Suppressor macrophage treated with lipopolysaccharide for 1 hour (primary cell): ENCODE results near the gene S1PR4.
"Not testable (repeated sequence)": the region's sequence is repeated elsewhere in the genome, so short reads cannot be mapped to it uniquely, and the experiment has no call there.

ENCODE experiments used
- DNase-seq, 3 donors: peaks; one replicate each; pipeline ENCODE4 v3.0.0-alpha.2; 2020 to 2022

S1PR4 gene

DNA sequence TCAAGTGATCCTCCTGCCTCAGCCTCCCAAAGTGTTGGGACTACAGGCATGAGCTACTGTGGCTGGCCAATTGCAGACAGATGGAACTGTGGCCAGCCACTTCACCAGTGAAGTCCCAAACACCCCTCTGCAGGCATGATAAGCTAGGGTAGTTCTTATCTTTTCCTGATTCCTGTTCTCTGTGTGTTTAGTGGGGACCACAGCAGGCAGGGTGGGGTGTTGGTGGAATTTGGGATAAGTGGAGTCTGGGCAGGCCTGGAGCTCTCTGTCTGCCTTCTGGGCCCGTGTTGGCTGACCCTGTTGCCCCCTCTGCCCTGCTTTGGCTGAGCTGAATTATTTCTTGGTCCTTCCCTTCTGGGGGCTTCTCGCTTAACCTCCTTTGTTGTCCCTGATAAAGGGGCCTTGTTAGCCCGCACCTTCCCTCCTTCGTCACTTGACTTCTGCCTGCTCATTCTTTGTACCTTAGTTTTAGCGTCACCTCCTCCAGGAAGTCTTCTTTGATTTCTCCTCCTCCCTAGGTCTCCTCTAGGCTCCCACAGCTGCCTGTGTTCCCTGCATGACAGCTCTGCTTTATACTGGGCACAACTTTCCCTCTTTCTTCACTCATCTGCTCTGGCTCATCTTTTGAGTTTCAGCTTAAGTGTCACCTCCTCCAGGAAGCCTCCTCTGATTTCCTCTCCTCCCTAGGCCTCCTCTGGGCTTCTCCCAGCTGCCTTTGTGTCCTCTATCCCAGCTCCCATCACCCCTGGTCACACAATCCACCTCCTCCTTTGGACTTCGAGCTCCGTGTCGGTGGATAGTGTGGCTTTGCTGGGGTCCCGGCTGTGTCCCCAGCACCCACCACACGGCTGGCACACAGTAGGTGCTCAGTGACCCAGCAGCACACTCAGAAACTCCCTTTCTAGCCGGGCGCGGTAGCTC, 5.4 kb downstream of the S1PR4 start:
- DNase-seq, result no peak

DNA sequence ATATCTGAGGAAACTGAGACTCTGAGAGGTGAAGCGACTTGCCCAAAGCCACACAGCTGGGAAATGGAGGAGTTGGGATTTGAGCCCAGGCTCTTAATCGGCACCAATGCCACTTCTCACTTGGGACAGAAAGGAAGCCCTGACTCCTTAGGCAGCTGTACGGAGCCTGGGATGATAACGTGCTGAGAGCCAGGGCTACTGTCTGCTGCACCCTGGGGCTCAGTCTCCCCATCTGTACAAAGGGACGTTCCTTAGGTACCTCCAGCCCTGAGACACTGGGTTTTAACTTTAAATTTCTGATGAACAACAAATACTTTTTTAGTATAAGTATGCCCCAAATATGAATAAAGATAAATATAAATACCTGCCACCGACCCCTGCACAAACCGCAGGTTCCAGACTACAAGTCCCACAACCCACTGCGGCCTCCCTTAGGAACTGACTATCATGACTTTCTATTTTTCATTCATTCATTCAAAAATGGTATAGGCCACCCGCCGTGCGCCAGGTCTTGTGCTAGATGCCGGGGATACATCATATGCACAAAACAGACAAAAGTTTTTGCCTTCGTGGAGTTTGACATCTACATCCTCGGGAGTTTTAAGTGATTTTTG, 6.4 kb downstream of the S1PR4 start:
- DNase-seq, result peak in 1 of 3 donors; percentile 70

DNA sequence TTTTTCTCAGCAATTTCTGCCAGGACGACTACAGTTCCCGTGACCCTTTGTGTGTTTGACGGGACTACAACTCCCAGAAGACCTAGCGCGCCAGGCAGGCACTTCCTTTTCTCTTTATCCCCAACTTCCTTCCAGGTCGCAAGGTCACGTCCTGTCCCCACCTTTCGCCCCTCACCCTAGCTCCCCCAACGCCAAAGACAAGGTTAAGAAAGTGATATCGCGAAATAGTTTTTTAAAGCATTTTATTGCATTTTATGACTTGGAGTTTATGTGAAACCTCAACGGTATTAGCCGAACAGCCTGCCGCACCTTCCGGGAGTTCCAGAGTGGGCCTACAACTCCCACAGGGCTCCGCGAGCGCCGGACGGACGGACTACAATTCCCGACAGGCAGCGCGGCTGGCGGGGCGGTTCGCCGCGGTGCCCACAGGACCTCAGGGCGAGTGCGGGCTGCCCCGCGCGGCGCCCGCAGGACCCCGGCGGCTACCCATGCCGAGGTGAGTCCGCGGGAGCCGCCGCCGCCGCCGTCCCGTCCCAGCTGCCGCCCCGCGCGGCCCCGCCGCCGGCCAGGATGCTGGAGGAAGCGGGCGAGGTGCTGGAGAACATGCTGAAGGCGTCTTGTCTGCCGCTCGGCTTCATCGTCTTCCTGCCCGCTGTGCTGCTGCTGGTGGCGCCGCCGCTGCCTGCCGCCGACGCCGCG, 7.0 kb downstream of the S1PR4 start, which contains the start of gene NCLN:
TSS of gene NCLN (plus strand) at position 470 of the 699 bp plus-strand sequence. CDS start at position 571, 101 bp downstream.
- DNase-seq, result peak; percentile 95 to 97 (median 97)

DNA sequence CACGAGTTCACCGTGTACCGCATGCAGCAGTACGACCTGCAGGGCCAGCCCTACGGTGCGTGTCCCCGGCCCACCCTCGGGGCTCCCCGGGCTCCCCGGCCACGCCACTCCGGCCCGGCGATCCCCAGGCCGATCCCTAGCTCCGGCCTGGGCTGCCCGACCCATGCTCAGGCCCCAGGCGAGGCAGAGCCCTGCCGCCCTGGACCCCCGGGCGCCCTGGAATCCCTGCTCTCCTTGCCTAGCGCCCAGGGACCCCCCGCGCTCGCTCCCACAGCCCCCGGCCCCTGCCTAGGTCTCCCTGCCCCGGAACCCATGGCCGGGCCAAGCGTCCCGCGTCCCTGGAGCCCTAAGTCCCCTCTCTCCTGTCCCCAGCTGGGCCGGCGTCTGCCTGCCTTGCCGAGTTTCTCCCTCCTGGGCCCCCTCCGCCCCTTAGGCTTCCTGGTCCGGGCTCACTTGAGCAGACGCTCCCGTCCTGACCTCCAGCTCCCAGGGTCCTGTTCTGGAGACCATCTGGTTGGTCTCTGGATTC, 7.7 kb downstream of the S1PR4 start:
- DNase-seq, result no peak

DNA sequence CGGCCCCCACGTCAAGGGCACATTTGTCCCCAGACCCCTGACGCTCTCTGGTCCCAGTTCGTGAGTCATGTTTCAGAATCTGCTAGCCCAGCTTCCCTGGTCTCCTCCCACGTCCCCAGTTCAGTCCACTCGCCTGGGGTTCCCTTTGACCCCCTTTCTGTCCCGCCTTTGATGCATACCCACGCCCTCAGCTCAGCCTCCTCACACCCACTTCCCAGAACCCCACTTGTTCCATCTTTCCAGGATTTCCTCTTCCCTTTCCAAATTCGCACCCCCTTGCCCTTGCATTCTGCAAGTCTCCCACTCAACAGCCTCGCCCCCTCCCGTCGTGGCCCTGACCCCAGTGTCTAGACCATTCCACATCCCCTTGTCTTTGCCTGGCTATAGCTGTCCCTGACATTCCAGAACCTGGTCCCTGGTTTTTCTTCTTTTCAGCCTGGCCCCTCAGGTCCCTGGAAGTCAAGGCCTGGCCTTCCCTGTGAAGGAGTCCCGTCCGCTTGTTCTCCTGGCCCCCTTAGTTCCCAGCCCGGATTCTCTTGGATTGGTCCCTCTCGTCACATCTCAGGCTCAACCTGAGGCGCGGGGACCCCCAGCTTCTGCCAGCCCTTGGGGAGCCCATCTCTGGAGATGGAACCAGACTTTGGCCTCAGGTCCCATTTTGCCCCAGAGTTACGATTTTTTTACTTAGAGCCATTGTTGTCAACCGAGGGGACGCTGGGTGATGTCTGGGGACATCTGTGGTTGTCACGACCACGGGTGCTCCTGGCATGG, 8.5 kb downstream of the S1PR4 start:
- peak; percentile 59 to 63 (median 59) for DNase-seq

DNA sequence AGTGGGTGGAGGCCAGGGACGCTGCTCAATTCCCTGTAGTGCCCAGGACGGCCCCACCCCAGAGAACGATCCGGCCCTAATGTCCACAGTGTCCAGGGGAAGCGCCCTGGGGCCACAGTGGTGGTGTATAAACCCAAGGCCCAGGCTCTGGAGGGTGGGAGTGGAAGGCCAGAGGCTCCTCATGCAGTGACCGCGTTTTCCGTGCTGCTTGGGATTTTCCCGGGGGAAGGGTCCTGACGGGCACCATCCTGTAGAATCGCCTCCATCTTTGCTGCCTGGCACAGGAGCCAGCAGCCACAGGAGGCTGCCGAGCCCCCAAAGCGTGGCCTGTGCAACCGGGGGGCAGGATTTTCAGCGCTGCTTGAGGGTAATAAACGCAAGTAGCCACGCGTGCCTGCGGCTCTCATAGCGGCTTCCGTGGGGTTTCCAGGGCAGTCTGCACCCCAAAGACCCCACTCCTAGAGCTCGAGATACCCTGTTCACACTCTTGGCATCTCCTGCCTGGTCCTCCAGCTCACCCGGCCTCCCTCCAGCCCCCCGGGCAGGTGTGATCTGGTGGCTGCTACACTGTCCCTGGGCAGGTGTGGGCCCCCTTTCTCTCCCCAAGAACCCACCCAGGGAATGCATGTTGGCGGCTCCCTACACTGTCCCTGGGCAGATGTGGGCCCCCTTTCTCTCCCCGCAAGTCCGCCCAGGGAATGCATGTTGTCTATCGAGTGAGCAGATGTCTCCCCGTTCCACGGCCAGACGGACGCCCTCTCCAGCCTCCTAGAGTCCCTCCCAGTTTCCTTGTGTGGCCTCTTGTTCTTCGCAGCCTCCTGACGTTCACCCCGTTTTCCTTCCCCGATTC, 9.3 kb downstream of the S1PR4 start:
- no peak for DNase-seq

DNA sequence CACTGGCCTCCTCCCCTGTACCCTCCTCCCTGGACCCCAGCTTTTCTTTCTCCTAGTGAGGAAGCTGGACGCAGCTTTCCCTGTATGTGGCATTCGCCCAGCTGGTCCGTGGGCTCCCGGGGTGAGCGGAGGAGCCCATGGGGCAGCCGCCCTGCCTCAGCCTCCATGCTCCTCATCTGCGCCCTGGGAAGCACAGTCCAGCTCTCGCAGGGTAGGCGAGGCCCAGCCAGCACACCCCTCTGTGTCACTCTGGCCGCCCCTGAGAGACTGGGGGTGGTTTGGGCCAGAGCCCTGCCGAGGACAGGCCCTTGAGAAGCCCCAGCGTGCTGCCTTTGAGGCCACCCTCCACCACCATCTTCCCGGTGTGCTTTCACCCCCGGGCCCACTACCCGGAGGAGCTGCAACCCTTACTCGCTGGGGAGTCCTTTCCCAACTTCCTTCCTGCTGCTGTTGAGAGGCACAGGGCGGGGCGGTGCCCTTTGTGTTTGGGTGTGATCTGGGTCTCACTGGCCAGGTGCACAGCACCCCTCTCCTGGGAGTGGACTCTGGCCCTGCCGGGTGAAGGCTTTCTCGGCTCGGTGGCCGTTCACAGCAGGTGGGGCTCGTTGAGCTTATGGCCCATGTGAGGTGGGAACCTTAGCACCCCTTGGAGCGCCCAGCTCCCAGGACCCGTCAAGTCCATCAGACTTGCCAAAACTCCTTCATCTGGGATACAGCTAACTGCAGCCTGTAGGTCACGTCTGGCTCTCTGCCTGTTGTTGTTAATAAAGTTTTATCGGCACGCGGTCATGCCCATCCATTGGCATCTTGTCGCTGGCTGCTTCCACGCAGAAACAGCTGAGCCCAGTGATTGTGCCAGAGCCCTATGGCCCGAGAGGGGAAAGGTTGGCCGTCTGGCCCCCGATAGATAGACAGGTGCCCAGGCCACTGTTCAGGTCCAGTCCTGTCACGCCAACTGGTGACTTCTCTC, 10.3 kb downstream of the S1PR4 start:
- no peak for DNase-seq

DNA sequence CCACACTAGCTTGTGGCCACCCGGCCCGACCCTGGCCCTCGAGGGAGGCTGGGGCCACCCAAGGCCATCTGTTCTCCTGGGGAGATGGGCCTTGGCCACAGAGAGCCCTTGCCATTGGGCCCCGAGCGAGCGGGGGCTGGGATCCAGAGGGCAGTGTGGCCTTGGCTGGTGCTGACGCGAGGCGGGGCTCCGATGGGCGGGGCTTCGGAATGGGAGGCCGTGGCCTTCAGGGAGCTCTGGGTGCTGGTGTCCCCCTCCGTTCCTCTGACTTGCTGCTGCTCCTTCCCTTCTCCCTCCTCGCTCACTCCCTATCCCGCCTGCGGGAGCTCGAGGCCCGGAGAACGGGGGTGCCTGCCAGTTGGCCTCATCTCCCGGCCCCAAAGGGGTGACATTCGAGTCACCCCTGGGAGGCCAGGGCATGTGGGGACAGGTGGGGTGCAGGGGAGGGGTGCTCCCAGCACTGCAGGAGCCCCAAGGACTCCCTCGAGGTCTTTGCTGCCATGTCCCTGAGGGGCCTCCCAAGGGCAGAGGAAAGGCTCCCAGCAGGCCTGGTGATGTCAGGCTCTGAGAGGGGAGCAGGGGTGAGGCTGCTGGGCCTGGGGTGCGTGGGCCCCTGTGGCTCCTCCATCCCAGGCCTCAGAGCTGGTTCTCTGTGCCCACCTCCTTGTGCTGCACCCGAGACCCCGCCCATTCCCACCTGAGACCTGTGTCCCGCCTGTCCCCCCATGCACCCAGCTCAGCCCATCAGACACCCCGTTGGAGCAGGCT, 11.3 kb downstream of the S1PR4 start:
- no peak for DNase-seq

DNA sequence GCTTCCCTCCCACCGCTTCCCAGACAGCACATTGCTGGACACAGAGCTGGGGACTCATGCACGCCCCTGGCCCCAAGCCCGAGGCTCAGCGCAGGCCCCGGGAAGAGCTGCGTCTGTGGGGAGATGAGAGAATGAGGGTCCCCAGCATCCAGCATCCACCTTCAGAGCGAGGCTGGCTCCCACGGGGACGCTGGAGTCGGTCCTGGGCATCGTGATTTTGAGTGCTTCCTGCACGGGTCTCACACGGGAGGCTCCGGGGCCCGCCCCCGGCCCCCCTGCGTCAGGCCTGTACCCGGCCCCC, 11.9 kb downstream of the S1PR4 start:
- DNase-seq, result no peak

DNA sequence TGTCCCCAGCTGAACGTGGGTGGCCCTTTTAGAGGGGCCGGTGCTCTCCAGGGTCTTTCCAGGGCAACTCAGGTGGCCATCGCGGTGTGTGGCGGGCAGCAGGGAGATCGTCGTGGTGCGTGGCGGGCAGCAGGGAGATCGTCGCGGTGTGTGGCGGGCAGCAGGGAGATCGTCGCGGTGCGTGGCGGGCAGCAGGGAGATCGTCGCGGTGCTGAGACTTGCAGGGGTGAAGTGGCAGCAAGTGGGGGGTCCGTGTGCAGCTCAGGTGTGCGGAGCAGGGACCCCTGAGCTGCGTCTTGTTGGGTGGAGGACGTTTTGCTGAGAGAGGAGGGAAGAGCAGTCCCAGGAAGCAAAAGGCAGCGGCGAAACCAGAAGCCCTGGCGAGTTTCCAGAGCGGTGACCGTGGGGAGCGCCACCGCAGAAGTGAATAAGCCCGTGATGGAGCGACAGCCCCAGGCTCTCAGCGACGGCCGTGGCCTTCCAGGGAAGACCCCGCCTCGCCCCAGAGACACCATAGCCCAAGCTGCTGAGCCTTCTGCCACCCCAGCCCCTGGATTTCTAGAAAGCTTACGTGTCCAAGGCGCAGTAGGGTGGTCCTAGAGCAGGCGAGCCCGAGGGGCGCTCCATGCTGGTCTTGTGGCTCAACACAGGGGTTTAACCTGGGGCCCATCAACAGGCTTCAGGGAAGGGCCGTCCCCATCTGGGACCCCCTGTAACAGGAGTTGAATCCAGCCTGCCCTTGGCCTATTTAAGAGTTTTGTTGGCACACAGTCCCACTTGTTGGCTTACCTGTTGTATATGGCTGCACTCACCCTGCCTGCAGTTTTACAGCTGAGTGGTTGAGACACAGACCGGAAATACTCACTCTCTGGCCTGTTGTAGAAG, 12.6 kb downstream of the S1PR4 start:
- DNase-seq, result no peak

DNA sequence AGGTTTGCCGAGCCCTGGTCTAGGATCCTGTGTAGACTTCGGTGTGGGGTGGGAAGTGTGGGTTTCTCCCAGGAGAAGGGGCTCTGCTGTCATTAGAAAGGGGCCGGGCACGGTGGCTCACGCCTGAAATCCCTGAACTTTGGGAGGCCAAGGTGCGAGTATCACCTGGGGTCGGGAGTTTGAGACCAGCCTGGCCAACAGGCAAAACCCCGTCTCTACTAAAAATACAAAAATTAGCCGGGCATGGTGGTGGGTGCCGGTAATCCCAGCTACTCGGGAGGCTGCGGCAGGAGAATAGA, 13.2 kb downstream of the S1PR4 start:
- DNase-seq, result not testable (repeated sequence)

DNA sequence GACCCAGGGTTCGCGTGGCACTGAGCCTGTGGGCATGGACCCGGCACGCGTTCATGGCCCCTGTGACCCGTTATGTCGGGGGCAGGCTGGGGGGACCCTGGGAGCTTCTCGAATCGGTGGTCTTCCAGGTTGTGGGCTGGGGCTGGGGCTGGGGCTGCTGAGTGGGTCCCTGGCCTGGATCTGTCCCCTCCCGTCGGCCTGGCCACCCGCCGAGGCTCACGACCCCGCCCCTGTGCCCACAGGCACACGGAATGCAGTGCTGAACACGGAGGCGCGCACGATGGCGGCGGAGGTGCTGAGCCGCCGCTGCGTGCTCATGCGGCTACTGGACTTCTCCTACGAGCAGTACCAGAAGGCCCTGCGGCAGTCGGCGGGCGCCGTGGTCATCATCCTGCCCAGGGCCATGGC, 13.7 kb downstream of the S1PR4 start:
- DNase-seq, result no peak

DNA sequence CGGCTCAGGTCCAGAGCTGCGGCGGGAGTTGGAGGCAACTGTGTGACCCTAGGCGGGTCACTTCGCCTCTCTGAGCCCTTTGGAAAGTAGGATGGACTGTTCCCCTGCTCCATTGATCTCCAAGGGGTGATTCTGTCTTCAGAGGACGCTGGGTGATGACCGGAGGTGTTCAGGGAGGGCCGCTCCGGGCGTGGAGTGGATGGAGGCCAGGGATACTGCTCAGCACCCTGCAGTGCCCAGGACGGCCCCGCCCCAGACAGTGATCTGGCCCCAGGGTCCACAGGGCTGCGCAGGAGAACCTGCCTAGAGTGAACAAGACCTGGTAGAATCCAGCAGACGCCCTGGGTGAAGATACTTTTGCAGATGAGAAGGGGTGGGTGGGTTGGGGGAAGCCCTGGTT, 14.1 kb downstream of the S1PR4 start:
- no peak for DNase-seq

DNA sequence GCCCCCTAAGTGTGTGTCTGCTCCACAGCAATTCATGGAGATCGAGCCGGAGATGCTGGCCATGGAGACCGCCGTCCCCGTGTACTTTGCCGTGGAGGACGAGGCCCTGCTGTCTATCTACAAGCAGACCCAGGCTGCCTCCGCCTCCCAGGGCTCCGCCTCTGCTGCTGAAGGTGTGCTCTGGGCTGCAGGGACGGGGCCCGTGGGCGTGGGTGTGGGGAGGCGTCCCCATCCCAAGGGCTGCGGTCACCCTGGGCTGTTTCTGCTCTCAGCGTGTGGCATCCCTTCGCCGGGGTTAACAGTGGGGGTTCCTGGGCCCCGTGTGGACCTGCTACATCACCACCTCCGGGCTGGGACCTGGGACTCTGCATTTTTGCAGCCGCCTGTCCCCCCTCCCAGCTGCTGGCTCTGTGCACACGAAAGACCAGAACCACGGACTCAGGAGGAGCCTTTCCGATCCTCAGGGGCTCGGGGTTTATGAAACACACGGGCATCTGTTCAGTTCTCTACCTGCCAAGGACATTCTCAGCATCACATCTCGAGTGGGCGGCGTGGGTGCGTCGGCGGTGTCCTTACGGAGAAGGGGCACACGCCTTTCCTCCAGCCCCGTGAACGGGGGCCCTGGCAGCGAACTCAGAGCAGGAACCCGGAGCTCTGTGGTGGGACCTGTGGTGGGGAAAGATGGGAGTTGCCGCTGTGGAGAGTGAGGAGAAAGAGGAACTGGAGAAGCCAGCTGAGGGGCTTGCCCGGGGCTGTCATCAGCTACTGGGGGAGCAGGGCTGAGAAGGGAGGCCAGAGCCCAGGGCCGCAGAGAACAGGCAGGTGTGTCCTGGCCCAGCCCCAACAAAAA, 14.9 kb downstream of the S1PR4 start:
- peak; percentile 66 to 83 (median 72) for DNase-seq

DNA sequence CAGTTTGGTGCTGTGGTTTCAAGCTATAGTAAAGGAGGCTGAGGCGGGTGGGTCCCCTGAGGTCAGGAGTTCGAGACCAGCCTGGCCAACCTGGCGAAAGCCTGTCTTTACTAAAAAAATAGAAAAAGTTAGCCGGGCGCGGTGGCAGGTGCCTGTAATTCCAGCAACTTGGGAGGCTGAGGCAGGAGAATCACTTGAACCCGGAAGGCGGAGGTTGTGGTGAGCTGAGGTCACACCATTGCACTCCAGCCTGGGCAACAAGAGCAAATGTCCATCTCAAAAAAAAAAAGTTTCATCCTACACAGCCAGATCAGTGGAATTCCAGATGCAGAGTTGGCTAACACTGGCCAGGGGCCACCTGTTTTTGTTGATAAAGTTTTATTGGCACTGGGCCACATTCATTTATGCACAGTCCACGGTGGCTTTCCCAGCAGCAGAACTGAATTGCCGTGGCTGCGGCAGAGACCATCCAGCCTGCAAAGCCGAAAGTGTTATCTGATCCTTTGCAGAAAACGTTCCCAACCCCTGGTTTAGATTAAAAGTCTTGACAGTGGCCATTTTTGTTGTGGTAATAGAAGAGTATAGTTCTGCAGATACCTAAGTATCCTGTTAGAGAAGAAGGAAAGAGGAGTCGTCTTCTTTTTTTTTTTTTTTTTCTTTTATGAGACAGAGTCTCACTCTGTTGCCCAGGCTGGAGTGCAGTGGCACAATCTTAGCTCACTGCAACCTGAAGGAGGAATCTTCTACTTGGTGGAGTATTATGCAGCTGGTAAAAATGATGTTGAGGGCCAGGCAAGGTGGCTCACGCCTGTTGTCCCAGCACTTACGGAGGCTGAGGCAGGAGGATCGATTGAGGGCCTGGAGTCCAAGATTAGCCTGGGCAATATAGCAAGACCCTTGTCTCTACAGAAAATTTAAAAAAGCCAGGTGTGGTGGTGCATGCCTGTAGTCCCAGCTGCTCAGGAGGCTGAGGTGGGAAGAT, 15.8 kb downstream of the S1PR4 start:
- DNase-seq, result no peak
